ENCODE data around the gene SEMA3D. TPM values are rescaled to one million over a fixed set of nuclear protein-coding genes. Genes with fewer than 3 reads are reported as not detected.
"Not testable (repeated sequence)": the region's sequence is repeated elsewhere in the genome, so short reads cannot be mapped to it uniquely, and the experiment has no call there.

Gene SEMA3D
- total and polyA plus RNA-seq, 4 donors, result 0.53 to 49.0 (median 2.6) TPM

GRCh38 chr7:84998665-84999064, 188.2 kb downstream of the SEMA3D start:
- Histone ChIP-seq H3K27me3 (ENCODE audit: control insufficient read depth in 3 of 3, insufficient read depth in 3 of 3, low read length in 2 of 3) (no peaks in the 10 kb centered on the region), H3K9ac (ENCODE audit: insufficient read depth in 1 of 2, low read length in 2 of 2) (no peak overlapping the region), H3K4me1 (ENCODE audit: control insufficient read depth in 5 of 5, insufficient read depth in 5 of 5, low read length in 5 of 5) (no peaks in the 10 kb centered on the region), H3K27ac (ENCODE audit: low read depth in 1 of 2, low read length in 1 of 2) (no peak overlapping the region), H3K4me3 (no peak overlapping the region), H3K9me3 (ENCODE audit: control insufficient read depth in 4 of 4, insufficient read depth in 3 of 4, low read length in 3 of 4) (no peaks in the 10 kb centered on the region), H3K36me3 (ENCODE audit: control insufficient read depth in 4 of 4, insufficient read depth in 4 of 4, low read length in 4 of 4) (peaks cover 0 to 12% (median 4%) of the 10 kb centered on the region in 4 donors)
- no peak for TF ChIP-seq CTCF (IDR thresholded peaks at IDR 0.05; ENCODE audit: control extremely low read depth, extremely low read depth)
- ATAC-seq (ENCODE audit: insufficient read depth, low FRiP score) (no peak), DNase-seq (no peak)

GRCh38 chr7:84997626-84998025, 189.2 kb downstream of the SEMA3D start:
- TF ChIP-seq CTCF (IDR thresholded peaks at IDR 0.05; ENCODE audit: control extremely low read depth, extremely low read depth), result no peak
- WGBS, 2 donors, result 37 to 45% methylated on average over 2 of the region's 2 CpGs
- Histone ChIP-seq H3K9ac (ENCODE audit: insufficient read depth in 1 of 2, low read length in 2 of 2) (no peak overlapping the region), H3K27me3 (ENCODE audit: control insufficient read depth in 3 of 3, insufficient read depth in 3 of 3, low read length in 2 of 3) (no peaks in the 10 kb centered on the region), H3K9me3 (ENCODE audit: control insufficient read depth in 4 of 4, insufficient read depth in 3 of 4, low read length in 3 of 4) (no peaks in the 10 kb centered on the region), H3K4me1 (ENCODE audit: control insufficient read depth in 5 of 5, insufficient read depth in 5 of 5, low read length in 5 of 5) (no peaks in the 10 kb centered on the region), H3K27ac (ENCODE audit: low read depth in 1 of 2, low read length in 1 of 2) (no peak overlapping the region), H3K4me3 (no peak overlapping the region), H3K36me3 (ENCODE audit: control insufficient read depth in 4 of 4, insufficient read depth in 4 of 4, low read length in 4 of 4) (peaks cover 0 to 12% (median 4%) of the 10 kb centered on the region in 4 donors)
- ATAC-seq (ENCODE audit: insufficient read depth, low FRiP score) (no peak), DNase-seq (no peak)

GRCh38 chr7:84992954-84993353, 193.9 kb downstream of the SEMA3D start:
- H3K4me1 ChIP-seq (ENCODE audit: control insufficient read depth in 5 of 5, insufficient read depth in 5 of 5, low read length in 5 of 5); H3K36me3 ChIP-seq (ENCODE audit: control insufficient read depth in 4 of 4, insufficient read depth in 4 of 4, low read length in 4 of 4); H3K27me3 ChIP-seq (ENCODE audit: control insufficient read depth in 3 of 3, insufficient read depth in 3 of 3, low read length in 2 of 3); ATAC-seq (ENCODE audit: insufficient read depth, low FRiP score); H3K9ac ChIP-seq (ENCODE audit: insufficient read depth in 1 of 2, low read length in 2 of 2); H3K27ac ChIP-seq (ENCODE audit: low read depth in 1 of 2, low read length in 1 of 2); H3K9me3 ChIP-seq (ENCODE audit: control insufficient read depth in 4 of 4, insufficient read depth in 3 of 4, low read length in 3 of 4); DNase-seq; H3K4me3 ChIP-seq: not testable (repeated sequence)
- WGBS, 2 donors, result 92 to 96% methylated on average over 9 of the region's 9 CpGs

- WGBS, 2 donors, result 76 to 78% methylated on average over 2 of the region's 2 CpGs
- Histone ChIP-seq H3K27me3 (ENCODE audit: control insufficient read depth in 3 of 3, insufficient read depth in 3 of 3, low read length in 2 of 3) (no peaks in the 10 kb centered on the region), H3K9me3 (ENCODE audit: control insufficient read depth in 4 of 4, insufficient read depth in 3 of 4, low read length in 3 of 4) (no peaks in the 10 kb centered on the region), H3K27ac (ENCODE audit: low read depth in 1 of 2, low read length in 1 of 2) (no peak overlapping the region), H3K36me3 (ENCODE audit: control insufficient read depth in 4 of 4, insufficient read depth in 4 of 4, low read length in 4 of 4) (no peaks in the 10 kb centered on the region), H3K9ac (ENCODE audit: insufficient read depth in 1 of 2, low read length in 2 of 2) (no peak overlapping the region), H3K4me3 (no peak overlapping the region), H3K4me1 (ENCODE audit: control insufficient read depth in 5 of 5, insufficient read depth in 5 of 5, low read length in 5 of 5) (peaks cover 0 to 4% (median 0%) of the 10 kb centered on the region in 5 donors)
- peak in 1 of 3 donors; percentile 9 for DNase-seq
- TF ChIP-seq CTCF (IDR thresholded peaks at IDR 0.05; ENCODE audit: control extremely low read depth, extremely low read depth), result no peak
- no peak for ATAC-seq (ENCODE audit: insufficient read depth, low FRiP score)
Observed at GRCh38 chr7:84985073-84985784, 201.6 kb downstream of the SEMA3D start.
